Mucosa of stomach (tissue), 1 donor: Measurements from ENCODE around the gene FANCE.

ENCODE experiments used
- H3K27me3 ChIP-seq: one replicate; pipeline ENCODE4 v1.7.0; 2013; ENCODE audit warnings: mild to moderate bottlenecking, low read length; ENCODE audit not compliant: control insufficient read depth, insufficient read depth
- H3K36me3 ChIP-seq: one replicate; pipeline ENCODE4 v1.7.0; 2013; ENCODE audit warnings: low read length; ENCODE audit not compliant: control insufficient read depth, insufficient read depth
- H3K4me1 ChIP-seq: one replicate; pipeline ENCODE4 v1.7.0; 2013; ENCODE audit warnings: mild to moderate bottlenecking, low read length; ENCODE audit not compliant: control insufficient read depth, insufficient read depth
- H3K4me3 ChIP-seq: one replicate; pipeline ENCODE4 v1.7.0; 2013; ENCODE audit warnings: low read length
- H3K9ac ChIP-seq: one replicate; pipeline ENCODE4 v1.7.0; 2013; ENCODE audit warnings: mild to moderate bottlenecking, low read length, moderate library complexity
- H3K9me3 ChIP-seq: one replicate; pipeline ENCODE4 v1.7.0; 2013; ENCODE audit warnings: mild to moderate bottlenecking, low read length, moderate library complexity; ENCODE audit not compliant: control insufficient read depth
- donor health status: Pancreatic carcinoma.

Gene FANCE

GRCh38 chr6:35473075-35473849 is 21.1 kb downstream of the FANCE start:
- H3K9me3 ChIP-seq: no peaks in the 10 kb centered on the region
- no peak overlapping the region for H3K9ac ChIP-seq
- H3K4me1 ChIP-seq: peaks cover 28% of the 10 kb centered on the region
- H3K27me3 ChIP-seq: no peaks in the 10 kb centered on the region
- H3K4me3 ChIP-seq: no peak overlapping the region
- peaks cover 5% of the 10 kb centered on the region for H3K36me3 ChIP-seq

GRCh38 chr6:35473850-35474130 is 21.7 kb downstream of the FANCE start:
- no peaks in the 10 kb centered on the region for H3K27me3 ChIP-seq
- peaks cover 28% of the 10 kb centered on the region for H3K4me1 ChIP-seq
- no peak overlapping the region for H3K4me3 ChIP-seq
- peaks cover 5% of the 10 kb centered on the region for H3K36me3 ChIP-seq
- H3K9ac ChIP-seq: no peak overlapping the region
- no peaks in the 10 kb centered on the region for H3K9me3 ChIP-seq

GRCh38 chr6:35474131-35474941 is 22.2 kb downstream of the FANCE start:
- no peaks in the 10 kb centered on the region for H3K27me3 ChIP-seq
- H3K9me3 ChIP-seq: no peaks in the 10 kb centered on the region
- peaks cover 5% of the 10 kb centered on the region for H3K36me3 ChIP-seq
- H3K4me3 ChIP-seq: no peak overlapping the region
- no peak overlapping the region for H3K9ac ChIP-seq
- H3K4me1 ChIP-seq: peaks cover 24% of the 10 kb centered on the region

- Histone ChIP-seq H3K9me3 (no peaks in the 10 kb centered on the region), H3K27me3 (no peaks in the 10 kb centered on the region), H3K36me3 (peaks cover 5% of the 10 kb centered on the region), H3K4me1 (peaks cover 17% of the 10 kb centered on the region), H3K9ac (no peak overlapping the region), H3K4me3 (no peak overlapping the region)
These were observed 22.9 kb downstream of the FANCE start for GRCh38 chr6:35474942-35475570.

GRCh38 chr6:35475573-35475972 is 23.4 kb downstream of the FANCE start:
- Histone ChIP-seq H3K4me3 (no peak overlapping the region), H3K4me1 (peaks cover 12% of the 10 kb centered on the region), H3K27me3 (no peaks in the 10 kb centered on the region), H3K36me3 (peaks cover 5% of the 10 kb centered on the region), H3K9me3 (no peaks in the 10 kb centered on the region), H3K9ac (no peak overlapping the region)

GRCh38 chr6:35476004-35476403 is 23.9 kb downstream of the FANCE start:
- Histone ChIP-seq H3K4me3 (no peak overlapping the region), H3K9ac (no peak overlapping the region), H3K36me3 (peaks cover 5% of the 10 kb centered on the region), H3K4me1 (peaks cover 7% of the 10 kb centered on the region), H3K27me3 (no peaks in the 10 kb centered on the region), H3K9me3 (no peaks in the 10 kb centered on the region)

GRCh38 chr6:35477028-35477427 is 24.9 kb downstream of the FANCE start:
- H3K27me3 ChIP-seq: no peaks in the 10 kb centered on the region
- no peak overlapping the region for H3K9ac ChIP-seq
- peaks cover 6% of the 10 kb centered on the region for H3K4me1 ChIP-seq
- no peaks in the 10 kb centered on the region for H3K9me3 ChIP-seq
- peaks cover 5% of the 10 kb centered on the region for H3K36me3 ChIP-seq
- H3K4me3 ChIP-seq: no peak overlapping the region

GRCh38 chr6:35477551-35478179 is 25.5 kb downstream of the FANCE start:
- H3K9me3 ChIP-seq: no peaks in the 10 kb centered on the region
- H3K27me3 ChIP-seq: no peaks in the 10 kb centered on the region
- H3K4me1 ChIP-seq: no peaks in the 10 kb centered on the region
- no peak overlapping the region for H3K4me3 ChIP-seq
- H3K9ac ChIP-seq: no peak overlapping the region
- H3K36me3 ChIP-seq: no peaks in the 10 kb centered on the region

GRCh38 chr6:35478259-35478658 is 26.1 kb downstream of the FANCE start:
- H3K9ac ChIP-seq: no peak overlapping the region
- no peaks in the 10 kb centered on the region for H3K9me3 ChIP-seq
- H3K27me3 ChIP-seq: no peaks in the 10 kb centered on the region
- no peaks in the 10 kb centered on the region for H3K4me1 ChIP-seq
- H3K36me3 ChIP-seq: no peaks in the 10 kb centered on the region
- H3K4me3 ChIP-seq: no peak overlapping the region

- Histone ChIP-seq H3K27me3 (no peaks in the 10 kb centered on the region), H3K36me3 (no peaks in the 10 kb centered on the region), H3K9me3 (no peaks in the 10 kb centered on the region), H3K9ac (no peak overlapping the region), H3K4me3 (no peak overlapping the region), H3K4me1 (peaks cover 5% of the 10 kb centered on the region)
These were observed 28.0 kb downstream of the FANCE start for GRCh38 chr6:35480176-35480575.

GRCh38 chr6:35481226-35481625 is 29.1 kb downstream of the FANCE start:
- peaks cover 16% of the 10 kb centered on the region for H3K4me1 ChIP-seq
- H3K9me3 ChIP-seq: no peaks in the 10 kb centered on the region
- H3K27me3 ChIP-seq: no peaks in the 10 kb centered on the region
- no peak overlapping the region for H3K9ac ChIP-seq
- no peak overlapping the region for H3K4me3 ChIP-seq
- no peaks in the 10 kb centered on the region for H3K36me3 ChIP-seq

GRCh38 chr6:35483062-35483461 is 30.9 kb downstream of the FANCE start:
- no peaks in the 10 kb centered on the region for H3K9me3 ChIP-seq
- H3K27me3 ChIP-seq: no peaks in the 10 kb centered on the region
- no peak overlapping the region for H3K9ac ChIP-seq
- no peaks in the 10 kb centered on the region for H3K36me3 ChIP-seq
- no peak overlapping the region for H3K4me3 ChIP-seq
- H3K4me1 ChIP-seq: peaks cover 33% of the 10 kb centered on the region
